ENCODE data around the gene BAZ2B. TPM values are rescaled to one million over a fixed set of nuclear protein-coding genes. Genes with fewer than 3 reads are reported as not detected.

Gene BAZ2B
- polyA plus RNA-seq, 1 of the 3 experiments (the other 2 are of a cell fraction): 10.2 TPM

- Histone ChIP-seq H3K27me3 (ENCODE audit: insufficient read depth) (no peaks in the 10 kb centered on the region), H3K4me2 (peak overlapping the region; percentile 78), H3K9ac (peak overlapping the region; percentile 98), H3K9me2 (no peaks in the 10 kb centered on the region), H3K36me3 (replicated peaks in 1 of 2; ENCODE audit: control insufficient read depth in 1 of 2, insufficient read depth in 2 of 2, low read length in 1 of 2) (no peaks in the 10 kb centered on the region), H3K79me2 (ENCODE audit: insufficient read depth) (peaks cover 82% of the 10 kb centered on the region), H3K9me3 (no peaks in the 10 kb centered on the region), H2AFZ (ENCODE audit: low read depth) (0 out of 2 replicates have a peak overlapping the region, but pooled peaks have one; percentile 80), H3K27ac (ENCODE audit: low read depth in 2 of 2, low read length in 1 of 2) (peak overlapping the region; percentile 99), H3F3A (replicated peaks; ENCODE audit: insufficient read depth) (peaks cover 21% of the 10 kb centered on the region), H4K20me1 (ENCODE audit: insufficient read depth) (no peaks in the 10 kb centered on the region; the same call in 1 of the 2 replicates), H3K4me3 (ENCODE audit: low read depth in 2 of 2, low read length in 1 of 2) (peak overlapping the region; percentile 80 to 85), H3K4me1 (ENCODE audit: control insufficient read depth in 1 of 2, insufficient read depth in 2 of 2, low read depth in 1 of 2, low read length in 1 of 2) (peaks cover 15 to 24% of the 10 kb centered on the region in 2 experiments; a peak in 2 of 4 replicates)
- no peak for DNase-seq
- 7% methylated on average over 1 of the region's 1 CpG for WGBS (ENCODE audit: low lambda C conversion rate)
- POLR2A ChIA-PET: no interaction called here
- CTCF ChIA-PET: no interaction called here
- TF ChIP-seq USF1 (IDR thresholded peaks at IDR 0.05; ENCODE audit: borderline replicate concordance, low read depth) (peak; percentile 79), POLR2AphosphoS5 (IDR thresholded peaks at IDR 0.05; ENCODE audit: low read depth, low read length) (no peak), JUND (IDR thresholded peaks at IDR 0.05) (no peak), MXI1 (IDR thresholded peaks at IDR 0.05; ENCODE audit: low read depth, low read length) (no peak; the same call in 1 of the 2 replicates)
These were observed 2.6 kb downstream of the BAZ2B start for GRCh38 chr2:159613651-159614285.

GRCh38 chr2:159613091-159613490, 3.3 kb downstream of the BAZ2B start:
- no peaks in the 10 kb centered on the region for H3K9me3 ChIP-seq
- no peaks in the 10 kb centered on the region; the same call in none of the 2 replicates for H4K20me1 ChIP-seq (ENCODE audit: insufficient read depth)
- peak overlapping the region; percentile 78 for H3K4me2 ChIP-seq
- H3K79me2 ChIP-seq (ENCODE audit: insufficient read depth): peaks cover 88% of the 10 kb centered on the region
- no peak for DNase-seq
- H2AFZ ChIP-seq (ENCODE audit: low read depth): no peak overlapping the region
- H3K36me3 ChIP-seq (replicated peaks in 1 of 2; ENCODE audit: control insufficient read depth in 1 of 2, insufficient read depth in 2 of 2, low read length in 1 of 2): no peaks in the 10 kb centered on the region
- TF ChIP-seq TAF1 (IDR thresholded peaks at IDR 0.05; ENCODE audit: borderline replicate concordance, low read depth, low read length) (no peak), MAX (IDR thresholded peaks at IDR 0.05; ENCODE audit: low read depth) (no peak), YY1 (IDR thresholded peaks at IDR 0.05; ENCODE audit: low read depth) (no peak), MEF2A (IDR thresholded peaks at IDR 0.05; ENCODE audit: borderline replicate concordance, low read depth) (no peak), RXRA (IDR thresholded peaks at IDR 0.05; ENCODE audit: borderline replicate concordance, low read depth) (no peak), GABPA (IDR thresholded peaks at IDR 0.05; ENCODE audit: low read depth) (no peak), IRF3 (IDR thresholded peaks at IDR 0.05; ENCODE audit: low read depth, low read length) (no peak), TCF12 (IDR thresholded peaks at IDR 0.05) (no peak), MXI1 (IDR thresholded peaks at IDR 0.05; ENCODE audit: low read depth, low read length) (no peak), REST (IDR thresholded peaks at IDR 0.05; ENCODE audit: low read depth, low read length) (no peak), POLR2AphosphoS5 (IDR thresholded peaks at IDR 0.05; ENCODE audit: low read depth, low read length) (no peak), USF1 (IDR thresholded peaks at IDR 0.05; ENCODE audit: borderline replicate concordance, low read depth) (no peak)
- ChIA-PET POLR2A (interaction anchor here (1.2 kb wide), 1 partner anchor 100 kb away, joined by 3 read pairs; no protein-coding TSS in a partner anchor), CTCF (no interaction called here)
- H3K27ac ChIP-seq (ENCODE audit: low read depth in 2 of 2, low read length in 1 of 2): peak overlapping the region; percentile 99
- WGBS (ENCODE audit: low lambda C conversion rate): 14% methylated on average over 1 of the region's 1 CpG
- H3K4me3 ChIP-seq (ENCODE audit: low read depth in 2 of 2, low read length in 1 of 2): peak overlapping the region; percentile 80 to 85; a peak in 2 of 4 replicates
- peaks cover 15 to 24% of the 10 kb centered on the region in 2 experiments; a peak in 2 of 4 replicates for H3K4me1 ChIP-seq (ENCODE audit: control insufficient read depth in 1 of 2, insufficient read depth in 2 of 2, low read depth in 1 of 2, low read length in 1 of 2)
- H3K9me2 ChIP-seq: no peaks in the 10 kb centered on the region
- peaks cover 17% of the 10 kb centered on the region for H3F3A ChIP-seq (replicated peaks; ENCODE audit: insufficient read depth)
- peak overlapping the region; percentile 98; the same call in 1 of the 2 replicates for H3K9ac ChIP-seq
- H3K27me3 ChIP-seq (ENCODE audit: insufficient read depth): no peaks in the 10 kb centered on the region
